ENCODE results near the gene HSPA4L. TPM values are rescaled to one million over a fixed set of nuclear protein-coding genes. Genes with fewer than 3 reads are reported as not detected.

The HSPA4L gene
- total and polyA plus RNA-seq, 2 donors (not counting 3 experiments of a cell fraction or from before 2014, with no cell fraction given): 1.3 to 12.4 TPM

DNA sequence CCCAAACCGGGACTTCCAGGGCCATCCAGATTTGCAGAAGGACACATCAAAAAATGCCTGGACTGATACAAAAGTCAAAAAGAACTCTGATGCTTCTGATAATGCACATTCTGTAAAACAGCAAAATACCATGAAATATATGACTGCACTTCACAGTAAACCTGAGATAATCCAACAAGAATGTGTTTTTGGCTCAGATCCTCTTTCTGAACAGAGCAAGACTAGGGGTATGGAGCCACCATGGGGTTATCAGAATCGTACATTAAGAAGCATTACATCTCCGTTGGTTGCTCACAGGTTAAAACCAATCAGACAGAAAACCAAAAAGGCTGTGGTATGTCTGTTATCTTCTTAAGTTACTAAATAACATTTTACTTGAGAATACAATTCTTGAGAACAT, 107.8 kb downstream of the HSPA4L start:
- BruUV-seq (replicated peaks): no TSS peak
- ChIA-PET POLR2A (no interaction called here), CTCF (interaction anchor here (1.2 to 1.5 kb wide), 4 partner anchors 8 to 330 kb away, joined by 3 to 5 read pairs (median 4); partner anchors contain the start of genes ABHD18, MFSD8 and PLK4)
- H2AFZ ChIP-seq (ENCODE audit: low read depth, low read length): no peak overlapping the region
- no peak for FAIRE-seq
- peaks cover 21% of the 10 kb centered on the region for H3K79me2 ChIP-seq (ENCODE audit: control insufficient read depth, insufficient read depth, low read length)
- TF ChIP-seq MYC (IDR thresholded peaks at IDR 0.05; ENCODE audit: low read depth, low read length) (no peak), EZH2 (IDR thresholded peaks at IDR 0.05; ENCODE audit: borderline replicate concordance, low read depth, low read length, severe bottlenecking) (no peak), POLR2A (IDR thresholded peaks at IDR 0.05; ENCODE audit: low read depth, low read length) (no peak), JUN (IDR thresholded peaks at IDR 0.05; ENCODE audit: borderline replicate concordance, insufficient read depth, insufficient read length, low read depth) (no peak)
- TF ChIP-seq, protein P1, sequence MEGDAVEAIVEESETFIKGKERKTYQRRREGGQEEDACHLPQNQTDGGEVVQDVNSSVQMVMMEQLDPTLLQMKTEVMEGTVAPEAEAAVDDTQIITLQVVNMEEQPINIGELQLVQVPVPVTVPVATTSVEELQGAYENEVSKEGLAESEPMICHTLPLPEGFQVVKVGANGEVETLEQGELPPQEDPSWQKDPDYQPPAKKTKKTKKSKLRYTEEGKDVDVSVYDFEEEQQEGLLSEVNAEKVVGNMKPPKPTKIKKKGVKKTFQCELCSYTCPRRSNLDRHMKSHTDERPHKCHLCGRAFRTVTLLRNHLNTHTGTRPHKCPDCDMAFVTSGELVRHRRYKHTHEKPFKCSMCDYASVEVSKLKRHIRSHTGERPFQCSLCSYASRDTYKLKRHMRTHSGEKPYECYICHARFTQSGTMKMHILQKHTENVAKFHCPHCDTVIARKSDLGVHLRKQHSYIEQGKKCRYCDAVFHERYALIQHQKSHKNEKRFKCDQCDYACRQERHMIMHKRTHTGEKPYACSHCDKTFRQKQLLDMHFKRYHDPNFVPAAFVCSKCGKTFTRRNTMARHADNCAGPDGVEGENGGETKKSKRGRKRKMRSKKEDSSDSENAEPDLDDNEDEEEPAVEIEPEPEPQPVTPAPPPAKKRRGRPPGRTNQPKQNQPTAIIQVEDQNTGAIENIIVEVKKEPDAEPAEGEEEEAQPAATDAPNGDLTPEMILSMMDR (IDR thresholded peaks at IDR 0.05; ENCODE audit: extremely low read depth in 1 of 2, insufficient read depth in 1 of 2, low read depth in 1 of 2, low read length in 2 of 2): no peak
- no peak overlapping the region for H3K27ac ChIP-seq (ENCODE audit: insufficient read depth, low read depth, low read length)
- H3K36me3 ChIP-seq (ENCODE audit: control insufficient read depth in 2 of 2, extremely low read depth in 1 of 2, insufficient read depth in 2 of 2, low read length in 2 of 2): peaks cover 0 to 19% of the 10 kb centered on the region in 2 experiments
- dilution Hi-C loops (cut with MboI; ENCODE audit: extremely low pct_ligation_motif_present, low sequenced_read_pairs) (no loop called here), intact Hi-C loops (cut with micrococcal nuclease) (no loop called here)
- no peaks in the 10 kb centered on the region for H4K20me1 ChIP-seq (replicated peaks; ENCODE audit: control insufficient read depth, extremely low read depth, insufficient read depth, low read length)
- H3K27me3 ChIP-seq (ENCODE audit: control insufficient read depth in 2 of 2, insufficient read depth in 2 of 2, low read length in 2 of 2): no peaks in the 10 kb centered on the region
- DNase-seq (ENCODE audit: low read depth, low spot score): no peak
- no peaks in the 10 kb centered on the region for H3K9me3 ChIP-seq (replicated peaks; ENCODE audit: control insufficient read depth, insufficient read depth, low read length)
- H3K9ac ChIP-seq (replicated peaks; ENCODE audit: extremely low read depth, insufficient read depth, low read length): no peak overlapping the region
- no peak overlapping the region for H3K4me2 ChIP-seq (ENCODE audit: insufficient read depth, low read length)
- no peaks in the 10 kb centered on the region for H3K9me1 ChIP-seq (replicated peaks; ENCODE audit: control insufficient read depth, extremely low read depth, insufficient read depth, low read length)
- H3K4me1 ChIP-seq (ENCODE audit: control insufficient read depth, extremely low read depth, insufficient read depth, low read length): peaks cover 3% of the 10 kb centered on the region
- H3K4me3 ChIP-seq (replicated peaks in 1 of 3; ENCODE audit: insufficient read depth in 1 of 3, low read depth in 1 of 3, low read length in 3 of 3): no peak overlapping the region

Other genes with a start within 250 kb of the HSPA4L start
- 4.3 and 5.4 TPM in 2 replicates for gene INTU, start 149.4 kb upstream of the HSPA4L start, total RNA-seq
- gene INTU, start 149.4 kb upstream of the HSPA4L start, polyA plus RNA-seq: 1.2 and 1.4 TPM in 2 replicates
- not detected in 2 replicates for gene SLC25A31, start 51.9 kb upstream of the HSPA4L start, total RNA-seq
- gene SLC25A31, start 51.9 kb upstream of the HSPA4L start, polyA plus RNA-seq: not detected in 2 replicates
- 34.8 and 37.7 TPM in 2 replicates for gene PLK4, start 98.6 kb downstream of the HSPA4L start, total RNA-seq
- 10.6 and 13.7 TPM in 2 replicates for gene PLK4, start 98.6 kb downstream of the HSPA4L start, polyA plus RNA-seq
- 19.4 and 21.3 TPM in 2 replicates for gene MFSD8, start 182.9 kb downstream of the HSPA4L start, total RNA-seq
- gene MFSD8, start 182.9 kb downstream of the HSPA4L start, polyA plus RNA-seq: 8.9 and 11.5 TPM in 2 replicates
- gene ABHD18, start 183.1 kb downstream of the HSPA4L start, total RNA-seq: 9.1 and 10.1 TPM in 2 replicates
- 1.8 and 2.4 TPM in 2 replicates for gene ABHD18, start 183.1 kb downstream of the HSPA4L start, polyA plus RNA-seq

Measured in endothelial cell of umbilical vein (primary cell).